GM23338 (cell line): Measurements from ENCODE around the gene SOX13. TPM values are rescaled to one million over a fixed set of nuclear protein-coding genes. Genes with fewer than 3 reads are reported as not detected.

ENCODE experiments used
- ATAC-seq: fragments of 200-7000 bp; cut with Tn5 transposase; 3 replicates; pipeline ENCODE4 v1.9.1; 2020
- DNase-seq: peaks from one replicate; pipeline ENCODE4 v3.0.0-alpha.2; 2015; ENCODE audit warnings: low spot score
- H2AFZ ChIP-seq: fragments of 200-600 bp; sonication (generic); 2 replicates; pipeline ENCODE4 v1.8.0; 2016; ENCODE audit warnings: antibody characterized with exemption, mild to moderate bottlenecking, moderate library complexity
- H3F3A ChIP-seq: fragments of 200-600 bp; sonication (generic); replicated peaks from 2 replicates; pipeline ENCODE4 v1.8.0; 2017; ENCODE audit warnings: antibody characterized with exemption, mixed run types, low read depth
- H3K27ac ChIP-seq: fragments of 200-600 bp; sonication (generic); 2 replicates; pipeline ENCODE4 v1.6.1; 2016; ENCODE audit warnings: low read depth
- H3K27me3 ChIP-seq: fragments of 200-600 bp; sonication (generic); 2 replicates; pipeline ENCODE4 v1.8.0; 2016; ENCODE audit warnings: mild to moderate bottlenecking, mixed run types, moderate library complexity; ENCODE audit not compliant: insufficient read depth
- H3K36me3 ChIP-seq: fragments of 200-600 bp; sonication (generic); 2 replicates; pipeline ENCODE4 v1.8.0; 2016; ENCODE audit warnings: mild to moderate bottlenecking; ENCODE audit not compliant: insufficient read depth
- H3K4me1 ChIP-seq: fragments of 200-600 bp; sonication (generic); 2 replicates; pipeline ENCODE4 v1.8.0; 2016; ENCODE audit warnings: mild to moderate bottlenecking, moderate library complexity; ENCODE audit not compliant: insufficient read depth
- H3K4me2 ChIP-seq: fragments of 200-600 bp; sonication (generic); 2 replicates; pipeline ENCODE4 v1.7.1; 2017; ENCODE audit warnings: mixed run types
- H3K4me3 ChIP-seq: fragments of 200-600 bp; sonication (generic); 2 replicates; pipeline ENCODE4 v1.6.1; 2016; ENCODE audit warnings: mixed run types
- H3K79me2 ChIP-seq: fragments of 200-600 bp; sonication (generic); replicated peaks from 2 replicates; pipeline ENCODE4 v1.8.0; 2017; ENCODE audit warnings: mild to moderate bottlenecking; ENCODE audit not compliant: insufficient read depth
- H3K9me2 ChIP-seq: fragments of 200-600 bp; sonication (generic); 2 replicates; pipeline ENCODE4 v1.8.0; 2017; ENCODE audit not compliant: insufficient read depth
- H4K20me1 ChIP-seq: fragments of 200-600 bp; sonication (generic); replicated peaks from 2 replicates; pipeline ENCODE4 v1.8.0; 2017; ENCODE audit warnings: mild to moderate bottlenecking; ENCODE audit not compliant: insufficient read depth
- H3K27ac Mint-ChIP-seq: 2 replicates; pipeline ENCODE4 v1.8.0; 2020; ENCODE audit warnings: inconsistent platforms, mild to moderate bottlenecking, moderate library complexity, mixed read lengths
- H3K27me3 Mint-ChIP-seq: 3 replicates; pipeline ENCODE4 v1.8.0; 2022; ENCODE audit warnings: low read depth, mild to moderate bottlenecking, moderate library complexity, mixed read lengths, inconsistent platforms; ENCODE audit not compliant: insufficient read depth, poor library complexity
- H3K36me3 Mint-ChIP-seq: 3 replicates; pipeline ENCODE4 v1.8.0; 2021; ENCODE audit warnings: low read depth, mild to moderate bottlenecking, inconsistent platforms, moderate library complexity, mixed read lengths
- H3K4me1 Mint-ChIP-seq: 3 replicates; pipeline ENCODE4 v1.8.0; 2020; ENCODE audit warnings: mild to moderate bottlenecking, inconsistent platforms, mixed read lengths
- H3K4me3 Mint-ChIP-seq: 3 replicates; pipeline ENCODE4 v1.8.0; 2021; ENCODE audit warnings: moderate library complexity, mild to moderate bottlenecking, inconsistent platforms, mixed read lengths
- H3K9me3 Mint-ChIP-seq: 3 replicates; pipeline ENCODE4 v1.8.0; 2020; ENCODE audit warnings: moderate library complexity, mild to moderate bottlenecking, inconsistent platforms, mixed read lengths
- EZH2 ChIP-seq: fragments of 200-600 bp; sonication (generic); IDR thresholded peaks from one replicate; pipeline ENCODE4 v1.8.0; 2017; ENCODE audit warnings: antibody characterized with exemption, mild to moderate bottlenecking, low read depth; ENCODE audit not compliant: unreplicated experiment
- EZH2phosphoT487 ChIP-seq: fragments of 200-600 bp; sonication (generic); IDR thresholded peaks from one replicate; pipeline ENCODE4 v1.8.1; 2018; ENCODE audit warnings: antibody characterized with exemption; ENCODE audit not compliant: unreplicated experiment
- NANOG ChIP-seq: IDR thresholded peaks from 2 replicates; pipeline ENCODE4 v1.6.1; 2016; ENCODE audit warnings: antibody characterized with exemption, borderline replicate concordance
- POLR2AphosphoS5 ChIP-seq: IDR thresholded peaks from 2 replicates; pipeline ENCODE4 v1.6.1; 2016; ENCODE audit warnings: antibody characterized with exemption, low read depth
- STAT1 ChIP-seq: IDR thresholded peaks from one replicate; pipeline ENCODE4 v1.6.1; 2016; ENCODE audit warnings: antibody characterized with exemption; ENCODE audit not compliant: unreplicated experiment
- ZNF114 ChIP-seq: fragments of 250-450 bp; sonication (Bioruptor Pico); IDR thresholded peaks from 2 replicates; pipeline ENCODE4 v1.5.0; 2020; ENCODE audit warnings: mild to moderate bottlenecking, moderate library complexity
- ZNF331 ChIP-seq: fragments of 250-450 bp; sonication (Bioruptor Pico); IDR thresholded peaks from 2 replicates; pipeline ENCODE4 v1.5.0; 2020; ENCODE audit warnings: low read depth, mild to moderate bottlenecking, moderate library complexity
- polyA plus RNA-seq: library from polyadenylated mRNA; unstranded; fragments of >200 nt; fragmentation: Nextera tagmentation; extraction: Ambion mirVana; gene quantifications from 2 replicates; pipeline ENCODE4 v1.2.1, GENCODE V29; 2016
- total RNA-seq: library from RNA; depleted of rRNA; stranded (reverse); fragments of >200 nt; shearing (Covaris generic); gene quantifications from 2 replicates; pipeline ENCODE4 v1.2.3, GENCODE V29; 2014
- TF ChIP-seq, protein P1 (sequence below): fragments of 250-450 bp; sonication (Bioruptor Pico); IDR thresholded peaks from 2 replicates; pipeline ENCODE4 v1.5.0; 2020; ENCODE audit warnings: mild to moderate bottlenecking, moderate library complexity
- TF ChIP-seq, protein P2 (sequence below): IDR thresholded peaks from 2 replicates; pipeline ENCODE4 v1.6.1; 2016; ENCODE audit warnings: antibody characterized with exemption
- TF ChIP-seq, protein P3 (sequence below), 2 experiments: fragments of 200-600 bp in 1 of 2; sonication (generic) in 1 of 2; conservative IDR thresholded peaks; 2 replicates each; pipeline versions ENCODE4 v1.5.1 to v1.6.1; 2016 to 2017; ENCODE audit warnings: antibody characterized with exemption in 2 of 2, low read depth in 2 of 2, mild to moderate bottlenecking in 2 of 2, moderate library complexity in 1 of 2

Gene SOX13
- total and polyA plus RNA-seq, 2 experiments from 2014 or later: 28.6 to 123 TPM

GRCh38 chr1:204139088-204139487, 66.2 kb downstream of the SOX13 start:
- ATAC-seq: no peak
- Histone ChIP-seq H3K4me2 (no peak overlapping the region), H4K20me1 (no peaks in the 10 kb centered on the region), H2AFZ (no peak overlapping the region), H3K79me2 (no peaks in the 10 kb centered on the region), H3K9me2 (no peaks in the 10 kb centered on the region), H3K27me3 (no peaks in the 10 kb centered on the region), H3K4me1 (no peaks in the 10 kb centered on the region), H3K27ac (no peak overlapping the region), H3K4me3 (no peak overlapping the region), H3F3A (no peaks in the 10 kb centered on the region), H3K36me3 (no peaks in the 10 kb centered on the region)
- TF ChIP-seq NANOG: no peak
- H3K36me3 Mint-ChIP-seq: peaks cover 14% of the 10 kb centered on the region
- H3K4me1 Mint-ChIP-seq: peaks cover 9% of the 10 kb centered on the region
- H3K27ac Mint-ChIP-seq: no peak overlapping the region
- H3K4me3 Mint-ChIP-seq: no peak overlapping the region
- no peak for DNase-seq
- H3K9me3 Mint-ChIP-seq: no peaks in the 10 kb centered on the region
- peaks cover 15% of the 10 kb centered on the region for H3K27me3 Mint-ChIP-seq

- H3K4me2 ChIP-seq: no peak overlapping the region
- no peak overlapping the region; the same call in 2 of the 3 replicates for H3K4me3 Mint-ChIP-seq
- H3K79me2 ChIP-seq: no peaks in the 10 kb centered on the region
- no peak overlapping the region for H3K27ac ChIP-seq
- peaks cover 14% of the 10 kb centered on the region for H3K36me3 Mint-ChIP-seq
- H3K9me2 ChIP-seq: no peaks in the 10 kb centered on the region
- no peaks in the 10 kb centered on the region for H3K27me3 ChIP-seq
- no peak overlapping the region for H2AFZ ChIP-seq
- H3K9me3 Mint-ChIP-seq: no peaks in the 10 kb centered on the region
- peaks cover 9% of the 10 kb centered on the region for H3K4me1 Mint-ChIP-seq
- H3K27me3 Mint-ChIP-seq: peaks cover 10% of the 10 kb centered on the region
- H3F3A ChIP-seq: no peaks in the 10 kb centered on the region
- H3K27ac Mint-ChIP-seq: no peak overlapping the region
- H3K4me3 ChIP-seq: no peak overlapping the region
- H3K36me3 ChIP-seq: no peaks in the 10 kb centered on the region
- H4K20me1 ChIP-seq: no peaks in the 10 kb centered on the region
- no peaks in the 10 kb centered on the region for H3K4me1 ChIP-seq
- no peak for ATAC-seq
- DNase-seq: no peak
- TF ChIP-seq ZNF114 (CRISPR knock-in tag) (no peak), ZNF331 (CRISPR knock-in tag) (no peak), EZH2phosphoT487 (no peak), STAT1 (no peak), EZH2 (no peak), NANOG (no peak), POLR2AphosphoS5 (no peak)
- TF ChIP-seq, protein P1, sequence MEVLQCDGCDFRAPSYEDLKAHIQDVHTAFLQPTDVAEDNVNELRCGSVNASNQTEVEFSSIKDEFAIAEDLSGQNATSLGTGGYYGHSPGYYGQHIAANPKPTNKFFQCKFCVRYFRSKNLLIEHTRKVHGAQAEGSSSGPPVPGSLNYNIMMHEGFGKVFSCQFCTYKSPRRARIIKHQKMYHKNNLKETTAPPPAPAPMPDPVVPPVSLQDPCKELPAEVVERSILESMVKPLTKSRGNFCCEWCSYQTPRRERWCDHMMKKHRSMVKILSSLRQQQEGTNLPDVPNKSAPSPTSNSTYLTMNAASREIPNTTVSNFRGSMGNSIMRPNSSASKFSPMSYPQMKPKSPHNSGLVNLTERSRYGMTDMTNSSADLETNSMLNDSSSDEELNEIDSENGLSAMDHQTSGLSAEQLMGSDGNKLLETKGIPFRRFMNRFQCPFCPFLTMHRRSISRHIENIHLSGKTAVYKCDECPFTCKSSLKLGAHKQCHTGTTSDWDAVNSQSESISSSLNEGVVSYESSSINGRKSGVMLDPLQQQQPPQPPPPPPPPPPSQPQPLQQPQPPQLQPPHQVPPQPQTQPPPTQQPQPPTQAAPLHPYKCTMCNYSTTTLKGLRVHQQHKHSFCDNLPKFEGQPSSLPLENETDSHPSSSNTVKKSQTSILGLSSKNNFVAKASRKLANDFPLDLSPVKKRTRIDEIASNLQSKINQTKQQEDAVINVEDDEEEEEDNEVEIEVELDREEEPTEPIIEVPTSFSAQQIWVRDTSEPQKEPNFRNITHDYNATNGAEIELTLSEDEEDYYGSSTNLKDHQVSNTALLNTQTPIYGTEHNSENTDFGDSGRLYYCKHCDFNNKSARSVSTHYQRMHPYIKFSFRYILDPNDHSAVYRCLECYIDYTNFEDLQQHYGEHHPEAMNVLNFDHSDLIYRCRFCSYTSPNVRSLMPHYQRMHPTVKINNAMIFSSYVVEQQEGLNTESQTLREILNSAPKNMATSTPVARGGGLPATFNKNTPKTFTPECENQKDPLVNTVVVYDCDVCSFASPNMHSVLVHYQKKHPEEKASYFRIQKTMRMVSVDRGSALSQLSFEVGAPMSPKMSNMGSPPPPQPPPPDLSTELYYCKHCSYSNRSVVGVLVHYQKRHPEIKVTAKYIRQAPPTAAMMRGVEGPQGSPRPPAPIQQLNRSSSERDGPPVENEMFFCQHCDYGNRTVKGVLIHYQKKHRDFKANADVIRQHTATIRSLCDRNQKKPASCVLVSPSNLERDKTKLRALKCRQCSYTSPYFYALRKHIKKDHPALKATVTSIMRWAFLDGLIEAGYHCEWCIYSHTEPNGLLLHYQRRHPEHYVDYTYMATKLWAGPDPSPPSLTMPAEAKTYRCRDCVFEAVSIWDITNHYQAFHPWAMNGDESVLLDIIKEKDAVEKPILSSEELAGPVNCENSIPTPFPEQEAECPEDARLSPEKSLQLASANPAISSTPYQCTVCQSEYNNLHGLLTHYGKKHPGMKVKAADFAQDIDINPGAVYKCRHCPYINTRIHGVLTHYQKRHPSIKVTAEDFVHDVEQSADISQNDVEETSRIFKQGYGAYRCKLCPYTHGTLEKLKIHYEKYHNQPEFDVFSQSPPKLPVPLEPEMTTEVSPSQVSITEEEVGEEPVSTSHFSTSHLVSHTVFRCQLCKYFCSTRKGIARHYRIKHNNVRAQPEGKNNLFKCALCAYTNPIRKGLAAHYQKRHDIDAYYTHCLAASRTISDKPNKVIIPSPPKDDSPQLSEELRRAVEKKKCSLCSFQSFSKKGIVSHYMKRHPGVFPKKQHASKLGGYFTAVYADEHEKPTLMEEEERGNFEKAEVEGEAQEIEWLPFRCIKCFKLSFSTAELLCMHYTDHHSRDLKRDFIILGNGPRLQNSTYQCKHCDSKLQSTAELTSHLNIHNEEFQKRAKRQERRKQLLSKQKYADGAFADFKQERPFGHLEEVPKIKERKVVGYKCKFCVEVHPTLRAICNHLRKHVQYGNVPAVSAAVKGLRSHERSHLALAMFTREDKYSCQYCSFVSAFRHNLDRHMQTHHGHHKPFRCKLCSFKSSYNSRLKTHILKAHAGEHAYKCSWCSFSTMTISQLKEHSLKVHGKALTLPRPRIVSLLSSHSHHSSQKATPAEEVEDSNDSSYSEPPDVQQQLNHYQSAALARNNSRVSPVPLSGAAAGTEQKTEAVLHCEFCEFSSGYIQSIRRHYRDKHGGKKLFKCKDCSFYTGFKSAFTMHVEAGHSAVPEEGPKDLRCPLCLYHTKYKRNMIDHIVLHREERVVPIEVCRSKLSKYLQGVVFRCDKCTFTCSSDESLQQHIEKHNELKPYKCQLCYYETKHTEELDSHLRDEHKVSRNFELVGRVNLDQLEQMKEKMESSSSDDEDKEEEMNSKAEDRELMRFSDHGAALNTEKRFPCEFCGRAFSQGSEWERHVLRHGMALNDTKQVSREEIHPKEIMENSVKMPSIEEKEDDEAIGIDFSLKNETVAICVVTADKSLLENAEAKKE (CRISPR knock-in tag): no peak
- TF ChIP-seq, protein P2, sequence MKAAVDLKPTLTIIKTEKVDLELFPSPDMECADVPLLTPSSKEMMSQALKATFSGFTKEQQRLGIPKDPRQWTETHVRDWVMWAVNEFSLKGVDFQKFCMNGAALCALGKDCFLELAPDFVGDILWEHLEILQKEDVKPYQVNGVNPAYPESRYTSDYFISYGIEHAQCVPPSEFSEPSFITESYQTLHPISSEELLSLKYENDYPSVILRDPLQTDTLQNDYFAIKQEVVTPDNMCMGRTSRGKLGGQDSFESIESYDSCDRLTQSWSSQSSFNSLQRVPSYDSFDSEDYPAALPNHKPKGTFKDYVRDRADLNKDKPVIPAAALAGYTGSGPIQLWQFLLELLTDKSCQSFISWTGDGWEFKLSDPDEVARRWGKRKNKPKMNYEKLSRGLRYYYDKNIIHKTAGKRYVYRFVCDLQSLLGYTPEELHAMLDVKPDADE: no peak
- TF ChIP-seq, protein P3, sequence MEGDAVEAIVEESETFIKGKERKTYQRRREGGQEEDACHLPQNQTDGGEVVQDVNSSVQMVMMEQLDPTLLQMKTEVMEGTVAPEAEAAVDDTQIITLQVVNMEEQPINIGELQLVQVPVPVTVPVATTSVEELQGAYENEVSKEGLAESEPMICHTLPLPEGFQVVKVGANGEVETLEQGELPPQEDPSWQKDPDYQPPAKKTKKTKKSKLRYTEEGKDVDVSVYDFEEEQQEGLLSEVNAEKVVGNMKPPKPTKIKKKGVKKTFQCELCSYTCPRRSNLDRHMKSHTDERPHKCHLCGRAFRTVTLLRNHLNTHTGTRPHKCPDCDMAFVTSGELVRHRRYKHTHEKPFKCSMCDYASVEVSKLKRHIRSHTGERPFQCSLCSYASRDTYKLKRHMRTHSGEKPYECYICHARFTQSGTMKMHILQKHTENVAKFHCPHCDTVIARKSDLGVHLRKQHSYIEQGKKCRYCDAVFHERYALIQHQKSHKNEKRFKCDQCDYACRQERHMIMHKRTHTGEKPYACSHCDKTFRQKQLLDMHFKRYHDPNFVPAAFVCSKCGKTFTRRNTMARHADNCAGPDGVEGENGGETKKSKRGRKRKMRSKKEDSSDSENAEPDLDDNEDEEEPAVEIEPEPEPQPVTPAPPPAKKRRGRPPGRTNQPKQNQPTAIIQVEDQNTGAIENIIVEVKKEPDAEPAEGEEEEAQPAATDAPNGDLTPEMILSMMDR (conservative IDR thresholded peaks at IDR 0.05; ENCODE audit: low read depth in 2 of 2): no peak
Observed at GRCh38 chr1:204139952-204140351, 67.0 kb downstream of the SOX13 start.
